ENCODE measurements around the gene NKX2-4.
"Not testable (repeated sequence)": the region's sequence is repeated elsewhere in the genome, so short reads cannot be mapped to it uniquely, and the experiment has no call there.

The NKX2-4 gene

DNA sequence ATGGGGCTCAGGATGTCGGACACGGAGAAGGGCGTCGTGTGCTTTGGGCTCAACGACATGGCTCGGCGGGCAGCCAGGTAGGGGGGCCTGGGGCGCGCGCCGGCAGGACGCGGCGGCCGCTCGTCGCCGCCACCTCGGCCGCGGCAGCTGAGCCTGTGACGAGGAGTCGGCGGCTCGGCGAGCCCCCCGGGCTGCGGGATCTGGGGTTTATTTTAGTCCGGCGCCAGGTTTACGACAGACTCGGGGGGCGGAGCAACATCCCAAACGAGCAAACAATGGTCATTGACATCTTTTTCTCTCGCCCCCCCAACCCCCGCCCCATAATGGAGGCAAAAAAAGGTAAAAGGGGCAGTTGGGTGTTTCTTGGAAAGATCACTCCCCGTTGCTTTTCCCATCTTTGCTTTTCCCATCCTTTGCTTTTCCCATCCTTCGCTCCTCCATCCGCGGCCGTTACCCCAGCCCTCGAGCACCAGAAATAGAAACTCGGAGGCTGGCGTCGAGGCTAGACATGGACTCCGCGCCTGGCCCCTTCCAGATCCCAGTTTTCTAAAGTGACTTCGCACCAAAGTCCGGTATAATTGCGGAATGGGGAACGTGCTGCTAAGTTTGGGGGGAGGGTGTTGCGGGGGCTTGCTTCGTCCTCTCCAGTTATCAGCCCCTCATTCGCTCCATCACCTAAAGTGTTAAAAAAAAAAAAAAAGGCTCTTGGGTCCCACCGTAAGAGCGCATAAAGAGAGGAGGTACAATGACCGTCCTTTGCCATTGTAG, at the start of gene NKX2-4:
TSS of gene NKX2-4 (minus strand) at position 186 of the 768 bp plus-strand sequence. CDS start at position 59, 127 bp downstream.
- DNase-seq (ENCODE audit: low read depth) = no peak

GRCh38 chr20:21437816-21438215, 40.5 kb upstream of the NKX2-4 start:
- no peak for DNase-seq (ENCODE audit: low read depth)

GRCh38 chr20:21437248-21437647, 39.9 kb upstream of the NKX2-4 start:
- DNase-seq (ENCODE audit: low read depth) = no peak

- DNase-seq (ENCODE audit: low read depth) = no peak
Measured at GRCh38 chr20:21436205-21436604, 38.9 kb upstream of the NKX2-4 start.

DNA sequence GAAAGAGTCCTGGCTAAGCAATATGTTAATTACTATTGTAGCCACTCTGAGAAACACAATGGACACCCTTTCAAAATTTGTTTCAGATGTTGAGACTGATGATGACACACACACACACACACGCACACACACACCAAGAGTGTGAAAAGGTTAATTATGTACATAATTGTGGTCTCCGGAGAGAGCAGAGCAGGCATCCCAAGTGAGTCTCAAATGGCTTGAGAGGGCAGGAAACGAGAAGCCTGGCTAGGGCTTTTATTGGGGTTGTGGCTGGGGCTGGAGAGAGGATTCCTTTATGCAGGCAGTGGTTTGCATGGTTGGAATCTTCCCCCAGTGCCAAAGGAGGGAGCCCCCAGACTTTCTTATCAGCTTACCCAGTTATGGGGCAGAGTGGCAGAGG, 38.2 kb upstream of the NKX2-4 start:
- DNase-seq (ENCODE audit: low read depth) = no peak

DNA sequence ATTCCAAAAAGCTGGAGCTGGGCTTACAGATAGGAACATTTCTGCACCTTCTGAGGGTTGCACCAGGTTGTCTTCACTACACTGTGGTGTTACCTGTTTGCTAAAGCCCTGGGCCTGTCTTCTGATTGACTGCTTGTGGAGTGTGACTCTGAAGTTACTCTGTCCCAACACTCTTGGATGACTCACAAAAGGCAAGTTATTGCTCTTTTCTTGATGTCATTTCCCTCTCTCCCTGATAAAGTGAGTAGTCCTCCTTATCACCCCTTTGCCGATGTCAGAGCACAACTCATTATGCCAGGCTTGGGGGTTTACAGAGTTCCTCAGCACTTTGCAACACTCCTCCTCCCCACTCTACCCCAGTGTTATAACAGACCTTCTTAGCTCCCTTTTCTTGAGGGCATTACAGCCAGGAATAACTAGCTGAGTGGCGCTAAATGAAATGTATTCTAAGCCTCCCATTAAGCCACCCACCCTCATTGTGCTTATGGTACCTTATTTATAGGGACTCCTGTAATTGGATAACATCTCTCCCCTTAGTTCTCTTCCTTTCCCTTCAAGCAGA, 36.1 kb upstream of the NKX2-4 start:
- DNase-seq (ENCODE audit: low read depth) = no peak

DNA sequence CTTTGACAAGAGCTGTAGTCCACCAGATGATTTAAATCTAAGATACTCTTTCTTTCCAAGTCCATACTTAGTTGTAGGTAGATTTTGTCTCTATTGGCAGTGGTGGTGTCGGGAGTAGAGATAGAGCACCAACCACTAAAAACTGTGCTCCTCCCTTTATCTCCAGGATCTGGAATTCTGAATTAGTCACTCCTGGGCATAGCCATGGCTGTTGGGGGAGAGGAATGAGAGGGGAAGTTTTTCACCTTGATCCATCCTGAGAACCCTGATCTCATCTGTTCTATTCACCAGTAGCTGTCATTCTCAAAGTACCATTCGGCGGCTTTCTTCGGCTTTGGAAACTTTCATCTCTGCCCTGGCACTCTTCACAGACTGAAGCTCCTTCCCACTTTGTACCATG, 35.6 kb upstream of the NKX2-4 start:
- no peak for DNase-seq (ENCODE audit: low read depth)

- DNase-seq (ENCODE audit: low read depth) = no peak
Measured at GRCh38 chr20:21430020-21430419, 32.7 kb upstream of the NKX2-4 start.

DNA sequence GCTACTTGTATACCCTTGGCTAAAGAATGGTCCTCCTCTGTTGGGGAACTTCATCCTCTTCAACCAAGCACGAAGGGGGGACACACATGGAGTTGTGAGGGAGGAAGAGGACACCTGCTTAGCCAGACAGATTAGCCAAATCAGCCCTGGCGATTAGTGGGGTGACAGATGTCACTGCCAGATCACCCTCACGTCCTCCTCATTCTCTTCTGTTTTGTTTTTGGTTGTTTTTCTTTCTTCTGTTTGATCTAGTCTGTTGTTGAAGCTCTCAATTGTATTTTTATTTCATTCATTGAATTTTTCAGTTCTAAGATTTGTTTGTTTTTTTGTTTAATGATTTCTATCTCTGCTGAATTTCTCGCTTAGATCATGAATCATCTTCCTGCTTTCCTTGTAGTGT, 27.5 kb upstream of the NKX2-4 start:
- no peak for DNase-seq (ENCODE audit: low read depth)

GRCh38 chr20:21423712-21424111, 26.4 kb upstream of the NKX2-4 start:
- DNase-seq (ENCODE audit: low read depth) = not testable (repeated sequence)

DNA sequence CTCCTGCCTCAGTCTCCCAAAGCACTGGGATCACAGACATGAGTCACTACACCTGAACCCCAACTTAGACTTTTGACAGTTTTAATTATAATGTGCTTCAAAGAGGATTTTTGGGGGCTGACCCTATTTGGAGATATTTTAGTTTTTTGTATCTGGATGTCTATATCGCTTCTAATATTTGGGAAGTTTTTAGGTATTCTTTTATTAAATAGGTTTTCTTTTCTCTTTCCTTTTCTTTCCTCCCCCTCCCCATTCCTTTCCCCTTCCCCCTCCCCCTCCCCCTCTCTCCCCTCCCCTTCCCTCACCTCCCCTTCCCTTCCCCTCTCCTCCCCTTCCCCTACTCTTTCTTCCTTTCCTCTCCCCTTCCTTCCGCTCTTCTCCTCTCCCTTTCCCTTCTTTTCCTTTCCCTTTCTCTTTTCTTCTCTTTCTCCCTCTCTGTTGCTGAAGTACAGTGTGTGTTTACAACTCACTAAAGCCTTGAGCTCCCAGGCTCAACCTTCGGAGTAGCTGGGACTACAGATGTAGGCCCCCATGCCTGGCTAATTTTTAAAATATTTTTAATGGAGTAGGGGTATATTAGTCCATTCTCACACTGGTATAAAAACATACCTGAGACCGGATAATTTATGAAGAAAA, 24.4 kb upstream of the NKX2-4 start:
- DNase-seq (ENCODE audit: low read depth) = no peak

DNA sequence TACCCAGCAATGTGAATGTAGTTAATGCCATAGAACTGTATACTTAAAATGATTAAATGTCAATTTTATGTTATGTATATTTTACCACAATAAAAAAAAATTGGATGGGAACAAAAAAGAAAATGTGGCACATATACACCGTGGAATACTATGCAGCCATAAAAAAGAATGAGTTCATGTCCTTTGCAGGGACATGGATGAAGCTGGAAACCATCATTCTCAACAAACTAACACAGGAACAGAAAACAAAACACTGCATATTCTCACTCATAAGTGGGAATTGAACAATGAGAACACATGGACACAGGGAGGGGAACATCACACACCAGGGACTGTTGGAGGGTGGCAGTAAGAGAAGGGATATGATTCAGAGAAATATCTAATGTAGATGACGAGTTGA, 21.8 kb upstream of the NKX2-4 start:
- DNase-seq (ENCODE audit: low read depth) = not testable (repeated sequence)

DNA sequence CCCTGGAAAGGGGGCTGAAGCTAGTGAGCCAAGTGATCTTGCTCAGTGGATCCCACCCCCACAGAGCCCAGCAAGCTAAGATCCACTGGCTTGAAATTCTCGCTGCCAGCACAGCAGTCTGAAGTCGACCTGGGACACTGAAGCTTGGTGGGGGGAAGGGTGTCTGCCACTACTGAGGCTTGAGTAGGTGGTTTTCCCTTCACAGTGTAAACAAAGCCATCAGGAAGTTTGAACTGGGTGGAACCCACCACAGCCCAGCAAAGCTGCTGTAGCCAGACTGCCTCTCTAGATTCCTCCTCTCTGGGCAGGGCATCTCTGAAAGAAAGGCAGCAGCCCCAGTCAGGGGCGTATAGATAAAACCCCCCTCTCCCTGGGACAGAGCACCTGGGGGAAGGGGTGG, 16.7 kb upstream of the NKX2-4 start:
- not testable (repeated sequence) for DNase-seq (ENCODE audit: low read depth)

DNA sequence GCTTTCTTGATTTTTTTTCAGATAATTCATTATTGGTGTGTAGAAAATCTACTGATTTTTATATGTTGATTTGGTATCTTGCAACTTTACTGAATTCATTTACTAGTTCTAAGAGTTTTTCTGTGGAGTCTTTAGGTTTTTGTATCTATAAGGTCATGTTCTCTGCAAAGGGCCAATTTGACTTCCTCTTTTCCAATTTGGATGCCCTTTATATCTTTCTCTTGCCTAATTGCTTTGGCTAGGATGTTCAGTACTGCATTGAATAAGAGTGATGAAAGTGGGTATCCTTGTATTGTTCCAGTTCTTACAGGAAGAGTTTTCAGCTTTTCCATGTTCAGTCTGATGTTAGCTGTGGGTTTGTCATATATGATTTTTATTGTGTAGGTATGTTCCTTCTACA, 14.4 kb upstream of the NKX2-4 start:
- no peak for DNase-seq (ENCODE audit: low read depth)

DNA sequence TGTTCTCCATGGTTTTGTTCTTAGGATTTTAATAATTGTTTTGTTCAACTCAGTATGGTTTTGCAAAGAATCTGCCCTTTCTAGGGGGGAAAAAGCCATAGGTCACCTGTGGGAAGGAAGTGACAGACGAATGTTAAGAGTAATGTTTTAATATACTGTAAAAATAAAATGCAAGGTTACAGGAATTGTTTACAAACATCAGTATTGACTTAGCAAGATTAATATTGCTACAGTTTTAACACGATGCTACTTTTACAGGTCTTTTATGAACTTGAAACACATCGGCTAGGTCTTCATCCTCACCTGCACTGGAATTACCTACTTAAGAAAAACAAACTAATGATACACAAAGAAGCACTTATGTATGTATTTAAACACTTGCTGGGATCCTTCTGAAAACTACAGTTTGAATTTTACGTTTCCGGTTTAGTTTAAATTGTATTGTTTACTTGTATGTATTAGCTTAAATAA, 1.7 kb upstream of the NKX2-4 start:
- no peak for DNase-seq (ENCODE audit: low read depth)

- DNase-seq (ENCODE audit: low read depth) = no peak
Measured at GRCh38 chr20:21398109-21399004, 1.0 kb upstream of the NKX2-4 start.

GRCh38 chr20:21396599-21397340, 556 bp downstream of the NKX2-4 start:
- no peak for DNase-seq (ENCODE audit: low read depth)

- DNase-seq (ENCODE audit: low read depth) = no peak
Measured at GRCh38 chr20:21395666-21396598, 1.4 kb downstream of the NKX2-4 start.

GRCh38 chr20:21395051-21395665, 2.2 kb downstream of the NKX2-4 start:
- no peak for DNase-seq (ENCODE audit: low read depth)

DNA sequence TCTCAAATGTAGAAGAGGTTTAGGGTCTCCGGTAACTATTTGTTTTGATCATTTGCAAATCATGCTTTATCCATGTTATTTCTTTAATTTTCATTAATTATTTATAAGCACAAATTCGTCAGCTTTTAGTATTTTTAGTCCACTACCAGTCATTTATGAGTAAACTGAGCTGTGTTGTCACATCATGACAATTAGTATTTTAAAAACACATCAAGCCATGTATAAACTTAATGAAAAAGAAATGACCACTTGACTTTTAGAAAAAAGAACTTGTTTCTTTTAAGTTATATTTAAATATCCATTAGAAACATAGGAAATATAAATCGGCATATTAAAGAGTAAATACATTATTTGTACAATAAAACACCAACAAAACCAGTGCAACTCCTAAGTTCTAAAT, 2.8 kb downstream of the NKX2-4 start:
- no peak for DNase-seq (ENCODE audit: low read depth)

Measured in stimulated activated CD8-positive, alpha-beta memory T cell treated with anti-CD3 and anti-CD28 coated beads, Interleukin-4, amount 100 ng/mL, for 24 hours (primary cell).